Mesothelial cell of epicardium (in vitro differentiated cells): ENCODE results near the gene DBH. TPM values are rescaled to one million over a fixed set of nuclear protein-coding genes. Genes with fewer than 3 reads are reported as not detected.

ENCODE experiments used
- DNase-seq, 2 experiments: peaks; one replicate each; pipeline ENCODE4 v3.0.0; 2021; ENCODE audit warnings: low spot score in 2 of 2; ENCODE audit not compliant: unreplicated experiment in 2 of 2
- H3K27ac Mint-ChIP-seq: 2 replicates; pipeline ENCODE4 v1.8.0; 2021; ENCODE audit warnings: mixed read lengths
- H3K27me3 Mint-ChIP-seq: 2 replicates; pipeline ENCODE4 v1.8.0; 2021; ENCODE audit warnings: low read depth, mixed read lengths
- H3K36me3 Mint-ChIP-seq: 2 replicates; pipeline ENCODE4 v1.8.0; 2021; ENCODE audit warnings: mixed read lengths
- H3K4me1 Mint-ChIP-seq: 2 replicates; pipeline ENCODE4 v1.8.0; 2021; ENCODE audit warnings: mixed read lengths
- H3K4me3 Mint-ChIP-seq: 2 replicates; pipeline ENCODE4 v1.8.0; 2021; ENCODE audit warnings: mild to moderate bottlenecking, moderate library complexity, mixed read lengths
- H3K9me3 Mint-ChIP-seq: 2 replicates; pipeline ENCODE4 v1.8.0; 2021; ENCODE audit warnings: mixed read lengths
- CTCF ChIP-seq: fragments of 200-600 bp; sonication (generic); IDR thresholded peaks from one replicate; pipeline ENCODE4 v1.5.0; 2021; ENCODE audit warnings: antibody characterized with exemption; ENCODE audit not compliant: unreplicated experiment
- total RNA-seq: library from RNA; stranded (reverse); gene quantifications from 3 replicates; pipeline ENCODE4 v1.2.1, GENCODE V29; 2021

DBH gene
- total RNA-seq, 1 donor from 2014 or later = not detected

DNA sequence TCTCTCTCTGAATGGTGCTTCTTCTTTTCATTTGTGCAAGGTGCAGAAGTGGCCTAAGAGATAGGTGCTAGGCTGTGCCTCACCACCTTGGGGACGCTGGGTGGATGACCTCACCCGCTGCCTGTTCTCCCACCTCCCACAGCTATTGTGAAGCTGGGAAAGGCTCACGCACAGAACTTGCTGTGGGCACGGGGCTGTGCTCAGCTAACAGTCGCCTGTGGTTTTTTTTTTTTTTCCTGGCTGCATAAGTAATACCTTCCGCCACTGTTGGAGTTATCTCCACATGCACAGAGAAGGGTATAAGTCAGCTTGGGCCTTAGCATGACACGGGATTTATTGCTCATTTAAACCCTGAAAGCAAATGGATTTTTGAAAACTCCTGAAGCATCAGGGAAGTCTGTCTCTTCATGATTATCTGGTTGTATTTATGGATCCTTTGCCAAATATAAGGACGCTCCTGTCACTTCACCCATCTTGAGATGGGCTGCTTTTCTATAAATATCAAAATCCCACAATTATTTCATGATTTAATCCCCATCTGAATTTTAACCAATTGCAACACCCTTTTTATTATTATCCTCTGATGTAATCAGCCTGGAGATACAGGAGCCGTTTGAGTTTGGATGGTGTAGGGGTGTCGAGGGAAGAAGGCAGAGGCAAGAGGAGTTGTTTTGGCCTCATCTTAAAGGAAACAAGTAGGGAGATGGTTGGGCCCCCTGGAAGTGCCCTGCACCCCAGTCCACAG, 9.0 kb downstream of the DBH start:
- no peaks in the 10 kb centered on the region for H3K9me3 Mint-ChIP-seq
- H3K4me3 Mint-ChIP-seq = no peak overlapping the region
- H3K4me1 Mint-ChIP-seq = no peaks in the 10 kb centered on the region
- H3K27ac Mint-ChIP-seq = no peak overlapping the region
- no peaks in the 10 kb centered on the region for H3K36me3 Mint-ChIP-seq
- H3K27me3 Mint-ChIP-seq = peaks cover 12% of the 10 kb centered on the region
- no peak for DNase-seq
- no peak for TF ChIP-seq CTCF

GRCh38 chr9:133647148-133647547, 11.0 kb downstream of the DBH start:
- no peak for DNase-seq
- no peaks in the 10 kb centered on the region for H3K36me3 Mint-ChIP-seq
- no peak overlapping the region for H3K27ac Mint-ChIP-seq
- H3K27me3 Mint-ChIP-seq = peaks cover 7% of the 10 kb centered on the region
- TF ChIP-seq CTCF = no peak
- H3K4me1 Mint-ChIP-seq = no peaks in the 10 kb centered on the region
- no peak overlapping the region for H3K4me3 Mint-ChIP-seq
- no peaks in the 10 kb centered on the region for H3K9me3 Mint-ChIP-seq

DNA sequence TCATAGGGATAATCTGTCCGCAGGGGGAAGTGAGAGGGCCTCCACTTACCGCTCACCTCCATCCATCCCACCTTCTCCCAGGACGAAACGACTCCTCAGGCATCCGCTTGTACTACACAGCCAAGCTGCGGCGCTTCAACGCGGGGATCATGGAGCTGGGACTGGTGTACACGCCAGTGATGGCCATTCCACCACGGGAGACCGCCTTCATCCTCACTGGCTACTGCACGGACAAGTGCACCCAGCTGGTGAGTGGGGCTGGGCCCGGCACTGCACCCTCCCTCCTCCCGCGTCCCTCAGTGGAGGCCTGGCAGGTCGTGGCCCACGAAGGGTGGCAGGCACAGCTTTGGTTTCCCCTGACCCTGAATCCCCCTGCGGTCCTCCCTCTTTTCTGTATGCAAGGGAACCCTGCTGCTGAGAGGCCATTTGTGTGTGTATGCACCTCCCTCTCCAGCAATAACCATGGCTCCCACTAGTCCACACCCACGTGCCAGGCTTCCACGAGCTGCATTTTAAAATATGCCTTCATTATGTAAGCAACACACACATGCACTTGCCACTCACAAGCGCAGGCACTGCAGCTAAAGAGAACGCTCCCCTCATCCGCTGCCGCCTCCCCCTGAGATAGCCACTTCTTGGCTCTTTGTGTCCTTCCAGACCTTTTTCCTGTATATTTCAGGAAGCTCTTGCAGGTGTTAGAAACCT, 11.8 kb downstream of the DBH start:
- H3K36me3 Mint-ChIP-seq = no peaks in the 10 kb centered on the region
- H3K4me3 Mint-ChIP-seq = no peak overlapping the region
- H3K9me3 Mint-ChIP-seq = no peaks in the 10 kb centered on the region
- peaks cover 7% of the 10 kb centered on the region for H3K27me3 Mint-ChIP-seq
- no peaks in the 10 kb centered on the region for H3K4me1 Mint-ChIP-seq
- H3K27ac Mint-ChIP-seq = no peak overlapping the region
- TF ChIP-seq CTCF = no peak
- DNase-seq = no peak

GRCh38 chr9:133649194-133649593, 13.0 kb downstream of the DBH start:
- no peaks in the 10 kb centered on the region for H3K36me3 Mint-ChIP-seq
- no peaks in the 10 kb centered on the region for H3K4me1 Mint-ChIP-seq
- no peak for TF ChIP-seq CTCF
- H3K27ac Mint-ChIP-seq = no peak overlapping the region
- DNase-seq = no peak
- peaks cover 11% of the 10 kb centered on the region for H3K27me3 Mint-ChIP-seq
- H3K4me3 Mint-ChIP-seq = no peak overlapping the region
- H3K9me3 Mint-ChIP-seq = no peaks in the 10 kb centered on the region

DNA sequence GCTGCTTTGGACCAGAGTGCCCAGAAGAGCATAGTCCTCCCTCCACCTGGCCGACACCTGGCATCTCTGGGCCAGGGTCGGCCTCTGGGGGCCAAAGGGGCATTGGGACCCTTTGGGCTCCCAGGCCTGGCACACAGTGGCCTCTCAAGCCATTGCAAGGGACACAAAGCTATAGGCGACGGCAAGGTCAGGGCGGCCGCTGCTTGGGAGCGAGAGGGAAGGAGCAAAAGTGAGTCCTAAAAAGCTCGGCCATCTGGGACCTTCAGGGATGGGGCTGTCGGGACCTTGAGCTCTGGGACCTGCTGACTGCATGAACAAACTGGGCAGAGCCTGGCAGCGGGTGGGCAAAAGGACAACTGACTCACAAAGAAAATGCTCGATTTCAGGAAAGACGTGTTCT, 13.9 kb downstream of the DBH start:
- H3K4me3 Mint-ChIP-seq = no peak overlapping the region
- peaks cover 18% of the 10 kb centered on the region for H3K27me3 Mint-ChIP-seq
- no peak for DNase-seq
- no peaks in the 10 kb centered on the region for H3K4me1 Mint-ChIP-seq
- no peaks in the 10 kb centered on the region for H3K9me3 Mint-ChIP-seq
- H3K36me3 Mint-ChIP-seq = no peaks in the 10 kb centered on the region
- H3K27ac Mint-ChIP-seq = no peak overlapping the region
- no peak for TF ChIP-seq CTCF
